Measurements from ENCODE around the gene GLI3.

The GLI3 gene

GRCh38 chr7:42077271-42078135 is 159.5 kb downstream of the GLI3 start:
- TF ChIP-seq CTCF (IDR thresholded peaks at IDR 0.05) = no peak
- H3K9me3 ChIP-seq = no peaks in the 10 kb centered on the region
- no peaks in the 10 kb centered on the region for H3K27me3 ChIP-seq
- peaks cover 6% of the 10 kb centered on the region in 2 experiments for H3K4me1 ChIP-seq (ENCODE audit: control insufficient read depth in 1 of 2, insufficient read depth in 1 of 2, low read depth in 1 of 2, low read length in 1 of 2)
- no peaks in the 10 kb centered on the region for H3K36me3 ChIP-seq
- H3K27ac ChIP-seq = no peak overlapping the region
- no peak overlapping the region for H3K4me3 ChIP-seq (ENCODE audit: low read depth in 1 of 2, low read length in 1 of 2)

- H3K4me3 ChIP-seq (ENCODE audit: low read depth in 1 of 2, low read length in 1 of 2) = no peak overlapping the region
- peaks cover 6% of the 10 kb centered on the region in 2 experiments for H3K4me1 ChIP-seq (ENCODE audit: control insufficient read depth in 1 of 2, insufficient read depth in 1 of 2, low read depth in 1 of 2, low read length in 1 of 2)
- no peak overlapping the region for H3K27ac ChIP-seq
- TF ChIP-seq CTCF (IDR thresholded peaks at IDR 0.05) = no peak
- no peaks in the 10 kb centered on the region for H3K27me3 ChIP-seq
- H3K9me3 ChIP-seq = no peaks in the 10 kb centered on the region
- no peaks in the 10 kb centered on the region for H3K36me3 ChIP-seq
Measured at GRCh38 chr7:42076870-42077269, 160.1 kb downstream of the GLI3 start.

- H3K4me1 ChIP-seq (ENCODE audit: control insufficient read depth in 1 of 2, insufficient read depth in 1 of 2, low read depth in 1 of 2, low read length in 1 of 2) = no peaks in the 10 kb centered on the region
- no peaks in the 10 kb centered on the region for H3K27me3 ChIP-seq
- no peak overlapping the region for H3K27ac ChIP-seq
- no peaks in the 10 kb centered on the region for H3K9me3 ChIP-seq
- no peak overlapping the region for H3K4me3 ChIP-seq (ENCODE audit: low read depth in 1 of 2, low read length in 1 of 2)
- no peaks in the 10 kb centered on the region for H3K36me3 ChIP-seq
- TF ChIP-seq CTCF (IDR thresholded peaks at IDR 0.05) = no peak
Measured at GRCh38 chr7:42075418-42075817, 161.6 kb downstream of the GLI3 start.

- no peaks in the 10 kb centered on the region for H3K4me1 ChIP-seq (ENCODE audit: control insufficient read depth in 1 of 2, insufficient read depth in 1 of 2, low read depth in 1 of 2, low read length in 1 of 2)
- no peak overlapping the region for H3K4me3 ChIP-seq (ENCODE audit: low read depth in 1 of 2, low read length in 1 of 2)
- no peak for TF ChIP-seq CTCF (IDR thresholded peaks at IDR 0.05)
- no peaks in the 10 kb centered on the region for H3K9me3 ChIP-seq
- no peak overlapping the region for H3K27ac ChIP-seq
- H3K36me3 ChIP-seq = no peaks in the 10 kb centered on the region
- H3K27me3 ChIP-seq = no peaks in the 10 kb centered on the region
Measured at GRCh38 chr7:42074076-42074475, 162.9 kb downstream of the GLI3 start.

GRCh38 chr7:42071372-42072261 is 165.4 kb downstream of the GLI3 start:
- H3K27me3 ChIP-seq = no peaks in the 10 kb centered on the region
- TF ChIP-seq CTCF (IDR thresholded peaks at IDR 0.05) = no peak
- no peaks in the 10 kb centered on the region for H3K4me1 ChIP-seq (ENCODE audit: control insufficient read depth in 1 of 2, insufficient read depth in 1 of 2, low read depth in 1 of 2, low read length in 1 of 2)
- no peaks in the 10 kb centered on the region for H3K36me3 ChIP-seq
- H3K9me3 ChIP-seq = no peaks in the 10 kb centered on the region
- H3K27ac ChIP-seq = no peak overlapping the region
- H3K4me3 ChIP-seq (ENCODE audit: low read depth in 1 of 2, low read length in 1 of 2) = no peak overlapping the region

Measured in neutrophil (primary cell).